Cerebellar nuclear complex (tissue), 1 donor: ENCODE results near the gene PIK3C2A.
"Not testable (repeated sequence)": the region's sequence is repeated elsewhere in the genome, so short reads cannot be mapped to it uniquely, and the experiment has no call there.

ENCODE experiments used
- DNase-seq, 2 experiments: peaks; one replicate each; lab custom pipeline; 2025; lab: John Stamatoyannopoulos, UW

PIK3C2A gene

GRCh38 chr11:17207317-17208256 is at the start of gene PIK3C2A:
PIK3C2A (minus strand) TSS chr11:17207986; CDS start chr11:17169741, 38,245 bp downstream.
- peak; percentile 87 to 91 for DNase-seq

GRCh38 chr11:17257196-17257595 is 49.4 kb upstream of the PIK3C2A start:
- no peak for DNase-seq

- no peak for DNase-seq
Observed at GRCh38 chr11:17256512-17256911, 48.7 kb upstream of the PIK3C2A start.

GRCh38 chr11:17252704-17253103 is 44.9 kb upstream of the PIK3C2A start:
- DNase-seq = no peak

GRCh38 chr11:17250561-17251350 is 43.0 kb upstream of the PIK3C2A start:
- no peak for DNase-seq

- no peak for DNase-seq
Observed at GRCh38 chr11:17244046-17244445, 36.3 kb upstream of the PIK3C2A start.

- DNase-seq = not testable (repeated sequence)
Observed at GRCh38 chr11:17242954-17243353, 35.2 kb upstream of the PIK3C2A start.

- DNase-seq = no peak
Observed at GRCh38 chr11:17240780-17241179, 33.0 kb upstream of the PIK3C2A start.

- DNase-seq = not testable (repeated sequence)
Observed at GRCh38 chr11:17239927-17240326, 32.1 kb upstream of the PIK3C2A start.

- no peak for DNase-seq
Observed at GRCh38 chr11:17238377-17238776, 30.6 kb upstream of the PIK3C2A start.

GRCh38 chr11:17233101-17233500 is 25.3 kb upstream of the PIK3C2A start:
- no peak for DNase-seq

GRCh38 chr11:17230867-17231851 is 23.4 kb upstream of the PIK3C2A start:
- no peak for DNase-seq

GRCh38 chr11:17229481-17230152 is 21.8 kb upstream of the PIK3C2A start:
- DNase-seq = no peak

GRCh38 chr11:17228186-17228925 is 20.6 kb upstream of the PIK3C2A start:
- DNase-seq = not testable (repeated sequence)

GRCh38 chr11:17224727-17225126 is 16.9 kb upstream of the PIK3C2A start:
- DNase-seq = no peak

GRCh38 chr11:17221968-17222367 is 14.2 kb upstream of the PIK3C2A start:
- DNase-seq = no peak

- no peak for DNase-seq
Observed at GRCh38 chr11:17219016-17219415, 11.2 kb upstream of the PIK3C2A start.

- no peak for DNase-seq
Observed at GRCh38 chr11:17218403-17218802, 10.6 kb upstream of the PIK3C2A start.

GRCh38 chr11:17217401-17217800 is 9.6 kb upstream of the PIK3C2A start:
- no peak for DNase-seq

GRCh38 chr11:17214338-17214737 is 6.6 kb upstream of the PIK3C2A start:
- DNase-seq = no peak
